Stimulated activated CD8-positive, alpha-beta memory T cell treated with anti-CD3 and anti-CD28 coated beads, Interleukin-2, amount 100 ng/mL, for 1 hour (primary cell): ENCODE data around the gene TPRG1.

Experiments used
- DNase-seq, 2 donors: peaks; one replicate each; pipeline ENCODE4 v3.0.0-alpha.2; 2020; ENCODE audit warnings: low read depth in 2 of 2

TPRG1 gene

GRCh38 chr3:189278221-189278620 is 106.5 kb downstream of the TPRG1 start:
- DNase-seq, result no peak

GRCh38 chr3:189282189-189282588 is 110.4 kb downstream of the TPRG1 start:
- no peak for DNase-seq

GRCh38 chr3:189282741-189283140 is 111.0 kb downstream of the TPRG1 start:
- DNase-seq, result no peak

- DNase-seq, result no peak
Measured at GRCh38 chr3:189286188-189286587, 114.4 kb downstream of the TPRG1 start.

GRCh38 chr3:189286916-189287315 is 115.1 kb downstream of the TPRG1 start:
- no peak for DNase-seq

- no peak for DNase-seq
Measured at GRCh38 chr3:189288348-189289235, 116.8 kb downstream of the TPRG1 start.

GRCh38 chr3:189289251-189289650 is 117.5 kb downstream of the TPRG1 start:
- DNase-seq, result no peak

GRCh38 chr3:189292667-189293484 is 121.1 kb downstream of the TPRG1 start:
- no peak for DNase-seq

GRCh38 chr3:189294649-189295048 is 122.9 kb downstream of the TPRG1 start:
- no peak for DNase-seq

- no peak for DNase-seq
Measured at GRCh38 chr3:189295089-189295488, 123.3 kb downstream of the TPRG1 start.

GRCh38 chr3:189297932-189298331 is 126.2 kb downstream of the TPRG1 start:
- no peak for DNase-seq

GRCh38 chr3:189298469-189299375 is 127.0 kb downstream of the TPRG1 start:
- no peak for DNase-seq

- DNase-seq, result no peak
Measured at GRCh38 chr3:189300345-189300744, 128.6 kb downstream of the TPRG1 start.

GRCh38 chr3:189301479-189301878 is 129.7 kb downstream of the TPRG1 start:
- DNase-seq, result no peak

GRCh38 chr3:189303584-189303983 is 131.8 kb downstream of the TPRG1 start:
- DNase-seq, result no peak

GRCh38 chr3:189304465-189305351 is 132.9 kb downstream of the TPRG1 start:
- no peak for DNase-seq

GRCh38 chr3:189305412-189305811 is 133.6 kb downstream of the TPRG1 start:
- DNase-seq, result no peak

- no peak for DNase-seq
Measured at GRCh38 chr3:189307963-189308362, 136.2 kb downstream of the TPRG1 start.

- DNase-seq, result no peak
Measured at GRCh38 chr3:189308608-189309007, 136.8 kb downstream of the TPRG1 start.

- DNase-seq, result no peak
Measured at GRCh38 chr3:189309400-189309975, 137.7 kb downstream of the TPRG1 start.
